LoVo (cell line): ENCODE data around the gene C4orf50.

Experiments used
- DNase-seq: peaks from one replicate; pipeline ENCODE4 v3.0.0-alpha.2; 2016; ENCODE audit warnings: low spot score

C4orf50 gene

DNA sequence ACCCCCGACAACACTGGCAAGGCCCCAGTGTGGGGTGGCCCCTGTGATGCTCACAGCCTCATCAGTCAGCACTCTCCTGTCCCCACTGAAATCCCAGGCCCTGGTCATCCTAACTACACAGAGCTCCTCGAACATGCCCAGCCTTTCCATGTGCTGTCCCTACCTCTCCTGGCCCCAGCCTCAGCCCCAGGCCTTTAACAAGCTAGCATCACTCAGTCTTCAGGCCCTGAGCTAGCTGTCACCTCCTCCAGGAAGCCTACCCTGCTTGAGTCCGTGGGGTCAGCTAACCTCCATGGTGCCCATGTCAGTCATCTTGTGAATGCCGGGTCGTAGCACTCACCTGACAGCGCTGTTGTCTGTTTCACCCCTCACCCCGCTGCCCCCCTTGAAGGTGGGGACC, 25.6 kb upstream of the C4orf50 start:
- no peak for DNase-seq

DNA sequence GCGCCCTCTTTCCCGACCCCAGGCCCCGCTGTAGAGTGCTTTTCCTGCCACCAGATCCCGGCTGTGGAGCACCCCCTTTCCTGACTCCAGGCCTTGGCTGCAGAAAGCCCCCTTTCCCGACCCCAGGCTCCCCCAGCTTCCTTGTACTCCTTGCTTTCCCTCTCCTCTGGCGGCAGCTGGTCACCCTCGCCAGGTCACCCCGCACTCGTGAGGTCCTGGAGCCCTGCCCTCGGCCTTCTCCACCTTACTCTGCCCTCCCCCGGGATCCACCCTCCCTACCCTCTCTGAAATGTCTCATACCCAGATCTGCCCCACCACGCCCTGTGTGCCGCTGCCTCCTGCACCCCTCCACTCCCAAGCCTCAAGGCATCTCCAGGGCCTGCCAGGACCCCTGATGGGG, 25.0 kb upstream of the C4orf50 start:
- no peak for DNase-seq

DNA sequence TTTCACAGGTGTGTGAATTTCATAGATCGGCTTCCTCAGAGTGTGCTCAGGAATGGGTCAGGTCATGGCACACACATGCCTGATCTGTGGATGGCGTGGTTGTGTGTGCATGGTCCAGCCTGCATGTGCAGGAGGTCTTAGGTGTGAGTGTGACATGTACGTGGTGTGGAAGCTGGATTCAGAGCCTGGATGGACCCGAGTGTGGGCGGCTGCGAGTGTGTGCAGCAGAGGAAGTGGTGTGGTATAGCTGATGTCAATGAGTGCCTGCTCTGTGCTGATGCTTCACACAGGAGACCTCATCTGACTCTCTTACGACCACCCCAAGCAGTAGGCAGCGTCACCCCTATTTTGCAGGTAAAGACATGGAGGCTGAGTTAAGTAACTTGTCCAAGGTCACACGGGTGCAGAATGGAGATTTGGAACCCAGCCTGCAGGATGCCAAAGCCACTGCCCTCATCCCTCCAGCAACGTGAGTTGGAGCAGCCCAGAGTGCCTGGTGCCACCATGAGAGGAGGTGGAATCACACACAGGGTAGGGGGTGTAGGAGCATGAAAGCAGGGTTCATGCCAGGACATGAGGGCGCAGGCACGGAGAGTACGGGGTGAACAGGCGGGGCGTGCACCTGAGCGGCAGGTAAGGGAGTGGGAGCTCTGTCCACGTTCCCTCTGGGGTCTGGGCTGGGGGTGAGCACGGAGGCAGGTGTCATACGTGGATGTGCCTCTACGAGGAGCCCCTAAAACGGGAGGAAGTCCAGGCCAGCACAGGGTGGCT, 24.2 kb upstream of the C4orf50 start:
- no peak for DNase-seq

DNA sequence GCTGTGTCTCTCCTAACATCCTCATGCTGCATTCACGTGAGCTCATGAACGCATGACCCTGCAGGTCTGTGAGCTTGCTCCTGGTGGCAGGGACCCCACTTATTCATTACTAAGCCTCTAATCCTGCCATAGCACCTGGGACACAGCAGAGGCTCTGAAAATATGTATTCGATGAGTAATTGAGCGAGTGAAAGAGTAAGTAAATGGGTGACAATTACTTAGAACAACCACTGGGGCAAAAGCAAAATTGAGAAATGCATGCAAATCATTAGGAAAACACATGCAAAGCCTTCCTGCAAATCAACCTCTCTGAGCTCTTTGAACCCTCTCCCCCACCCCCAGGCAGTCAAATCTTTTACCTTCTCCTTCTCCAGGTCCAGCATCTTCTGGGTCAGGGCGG, 23.6 kb upstream of the C4orf50 start:
- DNase-seq, result no peak

DNA sequence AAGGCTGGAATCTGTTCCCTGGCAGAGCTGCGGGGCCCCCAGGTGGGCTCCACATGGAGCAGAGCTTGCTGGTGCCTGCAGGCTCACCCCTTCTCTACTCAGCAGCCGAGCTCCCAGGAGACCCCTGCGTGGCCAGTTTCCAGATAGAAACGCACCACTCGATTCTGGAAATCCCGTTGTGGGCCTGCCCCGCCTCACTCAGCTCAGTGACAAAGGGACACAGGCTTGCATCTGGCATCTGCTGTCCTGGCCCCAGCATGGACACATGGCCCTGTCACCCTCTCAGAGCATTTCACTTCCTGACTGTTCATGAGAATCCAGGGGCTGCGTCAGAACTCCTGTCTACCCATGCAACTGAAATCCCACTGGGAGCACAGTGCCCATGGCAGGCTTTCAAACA, 20.5 kb upstream of the C4orf50 start:
- no peak for DNase-seq

DNA sequence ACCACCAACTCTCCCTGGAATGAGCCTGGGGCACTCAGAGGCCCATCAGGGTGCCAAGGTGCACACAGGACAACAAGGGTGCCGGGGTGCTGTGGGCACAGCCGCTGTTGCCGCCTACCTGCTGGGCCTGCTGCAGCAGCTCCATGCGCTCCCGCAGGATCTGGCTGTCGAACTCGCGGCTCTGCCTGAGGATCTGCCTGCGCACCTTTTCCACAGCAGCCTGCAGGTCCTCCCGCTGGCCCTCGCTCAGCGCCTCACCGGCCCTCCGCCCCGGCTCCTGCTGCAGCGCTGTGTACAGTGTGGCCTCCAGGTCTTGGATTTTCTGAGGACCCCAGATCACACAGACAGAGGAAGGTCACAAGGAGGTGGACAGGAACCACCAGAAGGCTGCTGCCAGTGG, 17.6 kb upstream of the C4orf50 start:
- no peak for DNase-seq

DNA sequence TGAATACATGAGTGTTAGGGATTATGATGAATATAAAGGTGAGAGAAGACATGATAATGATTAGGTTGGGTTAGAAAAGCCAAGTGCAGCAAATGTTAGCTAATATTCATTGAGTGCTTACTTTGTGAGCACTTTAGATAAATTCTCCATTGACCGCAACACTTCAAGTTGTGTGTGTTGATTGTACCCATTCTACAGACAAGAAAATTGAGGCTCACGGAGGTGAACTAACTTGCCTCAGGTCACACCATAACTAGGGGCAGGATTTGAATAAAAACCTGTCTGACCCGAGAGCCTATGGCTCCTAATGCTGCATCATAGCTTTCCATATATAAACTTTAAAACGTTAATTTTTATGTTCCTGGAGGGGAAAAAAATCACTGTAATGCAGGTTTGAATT, 15.2 kb upstream of the C4orf50 start:
- no peak for DNase-seq

DNA sequence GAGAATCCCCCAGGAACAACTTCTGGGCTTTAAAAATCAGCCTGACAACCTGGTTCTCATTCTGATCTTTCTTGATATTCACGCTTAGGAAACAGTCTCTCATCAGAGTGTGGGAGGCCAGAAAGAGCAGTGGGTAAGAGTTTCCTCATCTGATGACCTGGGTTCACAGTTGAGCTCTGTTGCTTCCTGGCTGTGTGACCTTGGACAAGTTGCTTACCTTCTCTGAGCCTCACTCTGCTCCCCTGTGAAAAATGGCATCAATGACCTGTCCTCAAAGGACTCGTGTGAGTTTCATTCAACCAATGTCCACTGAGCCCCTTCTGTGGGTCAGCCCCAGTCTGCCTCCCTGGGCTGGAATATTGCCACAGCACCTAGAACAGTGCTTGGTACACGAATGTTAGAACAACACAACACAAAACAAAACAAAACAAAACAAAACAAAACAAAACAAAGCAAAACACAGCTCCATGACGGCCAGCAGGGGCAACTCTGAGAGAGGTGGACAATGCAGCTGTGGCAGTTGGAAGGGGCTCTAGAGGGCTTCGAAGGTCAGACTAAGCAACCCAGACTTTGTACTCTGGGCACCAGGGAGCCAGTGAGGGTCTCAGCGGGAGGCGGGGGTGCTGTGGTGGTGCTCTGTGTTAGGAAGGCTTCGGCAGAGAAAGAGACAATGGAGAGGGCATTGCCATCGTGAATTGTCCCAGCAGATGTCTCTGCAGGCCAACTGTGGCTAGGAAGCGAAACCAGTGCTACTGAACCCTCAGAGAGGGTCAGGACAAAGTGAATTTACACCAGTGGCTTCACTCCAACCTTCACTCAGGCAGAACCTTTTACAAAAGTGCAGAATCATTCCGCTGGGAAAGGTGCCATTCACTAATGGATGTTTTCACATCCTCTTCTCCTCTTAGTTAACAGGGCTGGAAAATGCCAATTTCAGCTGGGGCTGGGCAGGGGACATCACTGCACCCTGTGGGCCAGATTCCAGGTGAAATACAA, 14.3 kb upstream of the C4orf50 start:
- no peak for DNase-seq

DNA sequence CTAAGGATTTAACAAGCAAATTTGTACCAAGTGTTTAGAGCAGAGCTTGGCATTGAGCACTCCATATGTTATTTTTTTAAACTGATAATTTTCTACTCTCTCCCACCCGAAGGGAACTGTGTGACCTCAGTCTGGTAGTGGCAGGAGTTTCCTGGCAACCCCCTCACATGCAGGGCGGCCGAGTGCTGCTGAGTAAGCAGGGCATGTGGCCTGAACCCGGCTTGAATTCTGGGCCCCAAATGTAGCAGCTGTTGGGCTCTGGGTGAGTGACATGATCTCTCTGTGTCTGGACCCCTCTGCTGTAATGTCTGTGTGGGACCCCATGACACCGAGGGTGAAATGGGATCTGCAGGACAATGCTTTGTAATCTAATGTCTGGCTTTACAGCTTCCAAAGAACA, 13.6 kb upstream of the C4orf50 start:
- DNase-seq, result no peak

DNA sequence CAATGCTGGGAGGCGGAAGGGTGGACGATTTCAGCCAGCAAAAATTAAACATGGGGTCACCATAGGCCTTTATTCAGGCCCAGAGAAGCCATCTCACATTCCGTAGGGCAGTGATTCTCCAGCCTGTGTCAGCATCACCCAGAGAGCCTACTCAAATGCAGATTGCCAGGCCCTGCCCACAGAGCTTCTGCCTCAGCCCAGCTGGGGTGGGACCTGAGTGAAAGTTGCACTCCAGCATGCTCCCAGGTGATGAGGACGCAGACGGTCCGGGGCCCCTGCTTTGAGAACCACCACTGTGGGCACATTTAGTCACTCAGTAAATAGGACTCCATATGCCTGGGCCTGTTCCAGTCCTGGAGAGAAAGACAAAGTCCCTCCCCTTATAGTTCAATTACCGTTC, 12.4 kb upstream of the C4orf50 start:
- DNase-seq, result no peak

DNA sequence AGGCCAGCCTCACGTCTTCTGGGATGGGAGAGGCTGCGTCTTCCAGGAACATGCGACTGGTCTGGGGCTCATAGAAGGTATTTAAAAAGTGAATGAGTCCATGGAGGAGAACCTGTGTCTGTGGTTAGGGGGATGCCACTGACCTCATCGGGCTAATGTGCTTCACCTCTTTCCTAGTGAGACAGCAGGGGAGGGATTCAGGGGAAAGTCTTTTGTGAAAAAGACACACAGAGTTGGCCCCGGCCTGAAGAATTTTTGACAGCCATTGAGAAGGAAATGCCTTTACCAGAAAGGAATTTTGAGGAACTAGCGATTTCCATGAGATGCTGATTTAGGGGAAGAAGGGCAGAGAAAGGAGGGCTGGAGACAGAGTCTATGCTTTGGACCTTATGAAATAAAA, 11.0 kb upstream of the C4orf50 start:
- DNase-seq, result no peak

DNA sequence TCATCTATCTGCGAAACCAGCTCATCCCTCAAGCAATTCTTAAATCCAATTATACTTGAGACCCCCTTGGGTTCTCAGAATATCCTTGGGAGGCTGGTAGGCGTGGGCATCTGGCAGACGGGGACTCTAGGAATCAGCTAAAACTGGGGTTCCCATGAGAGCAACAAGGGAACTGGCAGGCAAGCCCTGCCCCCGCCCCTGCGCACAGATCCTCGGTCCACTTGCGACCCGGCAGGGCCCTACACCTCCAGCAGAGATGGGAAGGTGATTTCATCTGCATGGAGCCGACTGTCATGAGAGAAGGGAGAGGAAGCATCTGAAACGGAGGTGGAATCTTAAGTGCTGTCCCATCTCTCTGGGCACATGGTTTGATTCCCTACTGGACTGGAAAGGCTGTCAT, 9.9 kb upstream of the C4orf50 start:
- DNase-seq, result no peak

DNA sequence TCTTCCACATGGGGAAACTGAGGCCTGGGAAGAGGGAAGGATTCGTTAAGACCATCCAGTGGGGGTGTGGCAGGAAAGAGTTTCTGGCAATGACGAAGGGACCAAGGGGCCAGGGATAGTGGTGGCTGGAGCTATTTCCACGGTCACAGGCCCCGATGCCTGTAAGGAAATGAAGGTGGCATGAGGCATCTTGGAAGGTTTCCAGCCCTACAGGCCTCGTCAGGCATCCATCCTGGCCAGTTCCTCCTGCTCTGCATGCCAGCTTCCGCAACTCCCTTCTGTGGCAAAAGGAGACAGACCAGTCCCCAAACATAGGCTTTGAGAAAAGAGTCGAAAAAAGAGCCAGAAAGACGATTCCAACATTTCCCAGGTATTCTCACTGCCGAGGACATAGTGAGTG, 9.2 kb upstream of the C4orf50 start:
- no peak for DNase-seq

DNA sequence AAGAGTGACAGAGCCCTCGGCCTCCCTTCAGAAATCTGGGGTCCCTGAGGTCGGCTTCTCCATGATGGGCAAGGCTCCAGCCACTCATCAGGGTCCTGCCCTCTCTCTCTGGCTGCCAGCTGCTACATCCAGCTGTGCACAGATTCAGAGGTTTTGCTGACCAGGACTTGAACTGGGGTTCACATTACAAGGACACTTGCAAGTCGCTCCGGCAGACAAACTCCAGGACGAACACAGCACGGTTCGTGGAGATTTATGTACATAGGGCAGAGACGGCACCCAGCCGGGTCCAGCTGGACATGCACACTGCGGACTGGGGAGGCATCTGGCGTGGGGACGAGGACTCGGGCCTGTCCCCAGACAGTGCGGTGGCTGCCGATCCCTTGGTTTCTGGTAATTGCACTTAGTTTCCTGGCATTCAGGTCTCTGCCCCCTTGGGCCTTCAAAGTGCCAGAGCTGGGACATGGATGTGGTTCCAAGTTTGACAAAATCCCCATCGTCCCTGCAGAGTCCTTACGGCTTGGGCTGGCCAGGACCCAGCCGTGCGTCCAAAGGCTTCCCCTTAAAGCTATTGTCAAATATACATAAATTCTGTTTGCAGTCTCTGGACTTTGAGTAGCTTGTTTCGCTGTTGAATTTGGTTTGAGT, 6.2 kb upstream of the C4orf50 start:
- no peak for DNase-seq

DNA sequence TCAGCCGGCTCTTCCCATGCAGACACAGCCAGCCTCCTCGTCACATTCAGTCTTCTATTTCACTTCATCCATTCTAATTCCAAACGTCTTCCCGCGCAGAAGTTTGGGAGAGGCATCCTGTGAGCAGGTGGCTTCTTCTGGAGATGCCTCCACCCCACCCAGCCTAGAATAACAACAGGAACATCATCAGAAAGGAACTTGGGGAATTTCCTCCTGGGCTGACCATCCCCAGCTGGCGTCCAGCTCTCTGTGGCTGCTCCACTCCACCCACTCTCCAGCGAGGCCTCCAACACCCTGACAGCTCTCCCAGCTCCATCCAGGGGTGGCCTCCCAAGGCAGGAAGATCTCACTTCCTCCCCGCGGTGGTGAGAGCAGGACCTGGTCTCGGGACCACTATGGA, 5.5 kb upstream of the C4orf50 start:
- no peak for DNase-seq

DNA sequence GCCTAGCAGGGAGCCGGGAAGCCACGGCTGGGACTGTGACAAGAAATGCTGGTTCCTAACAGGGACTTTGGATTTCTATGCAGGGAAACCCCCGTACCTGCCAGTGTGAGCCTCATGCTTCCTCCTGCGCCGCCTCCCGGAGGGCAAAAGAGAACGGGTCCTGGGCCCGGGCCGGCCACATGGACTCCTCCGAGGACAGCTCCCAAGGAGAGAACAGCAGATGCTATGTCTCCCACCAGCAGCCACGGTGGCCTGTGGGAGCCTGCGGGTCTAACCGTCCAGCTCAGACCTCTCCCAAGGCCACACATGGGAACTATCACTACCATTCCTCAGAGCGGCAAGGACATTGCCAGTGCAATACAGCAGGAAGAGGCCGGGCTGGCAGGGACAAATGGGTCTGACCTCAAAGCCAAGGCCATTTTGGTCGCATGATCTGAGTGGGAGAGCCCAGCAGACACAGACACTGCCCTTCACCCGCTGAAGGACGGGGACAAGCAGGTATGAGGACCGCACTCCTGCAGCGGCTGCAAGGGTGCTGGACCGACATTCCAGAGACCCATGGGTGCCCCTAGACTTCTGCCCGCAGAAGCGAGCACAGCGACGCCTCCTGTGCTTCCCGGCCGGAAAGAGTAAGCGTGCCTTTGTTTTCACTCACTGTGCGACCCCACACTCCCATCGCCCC, 4.5 kb upstream of the C4orf50 start:
- no peak for DNase-seq

DNA sequence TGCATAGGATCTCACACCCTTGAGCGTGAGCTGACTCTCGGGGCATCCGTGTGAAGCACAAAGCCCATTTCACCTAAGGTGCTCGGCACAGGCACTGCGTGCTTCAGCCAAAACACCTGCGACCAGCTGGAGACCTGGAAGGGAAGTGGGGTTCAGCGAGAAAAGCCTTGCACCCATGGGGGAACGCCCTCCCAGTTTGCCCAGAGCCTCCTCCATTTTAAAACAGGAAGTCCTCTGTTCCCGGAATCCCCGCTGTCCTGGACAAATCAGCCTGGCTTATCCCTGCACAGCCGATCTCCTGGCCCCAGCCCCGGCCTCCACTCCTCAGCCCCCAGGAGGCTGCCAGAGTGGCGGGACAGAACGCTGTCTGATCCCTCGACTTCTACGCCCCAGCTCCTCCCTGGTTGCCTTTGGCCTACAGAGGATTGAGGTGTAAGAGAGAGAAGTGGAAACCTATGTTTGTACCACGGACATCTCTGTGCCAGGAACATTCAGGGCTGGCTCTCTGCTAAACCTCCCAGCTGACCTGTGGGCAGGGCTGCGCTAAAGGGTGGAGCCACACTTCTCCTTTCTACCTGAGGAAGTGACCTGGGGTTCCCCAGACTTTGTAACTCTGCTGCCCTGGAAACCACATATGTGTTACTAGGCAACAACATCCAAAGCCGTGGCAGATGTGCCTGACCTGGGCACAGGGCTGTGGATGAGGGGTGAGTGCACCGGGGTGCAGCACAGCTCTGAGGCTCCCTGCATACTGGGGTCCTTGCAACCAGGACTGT, 3.8 kb upstream of the C4orf50 start:
- DNase-seq, result no peak

DNA sequence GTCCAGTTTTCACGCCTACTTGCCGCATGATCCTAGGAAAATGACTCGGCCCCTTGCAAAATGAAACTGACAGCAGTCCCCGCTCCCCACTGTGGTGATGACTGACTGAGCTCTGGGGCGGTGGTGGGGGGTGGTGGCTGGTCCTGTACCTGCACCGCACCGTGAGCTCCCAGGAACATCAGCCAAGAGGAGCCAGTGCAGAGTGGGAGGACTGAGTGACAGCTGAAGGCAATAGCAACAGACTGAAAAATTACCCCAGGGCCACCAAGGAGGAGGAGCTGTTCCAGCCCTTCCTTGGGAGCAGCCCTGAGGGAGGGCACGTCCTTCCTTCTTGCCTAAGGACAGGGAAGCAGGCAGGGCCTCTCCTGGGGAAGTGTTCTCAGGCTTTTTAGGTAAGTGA, 2.4 kb upstream of the C4orf50 start:
- no peak for DNase-seq

DNA sequence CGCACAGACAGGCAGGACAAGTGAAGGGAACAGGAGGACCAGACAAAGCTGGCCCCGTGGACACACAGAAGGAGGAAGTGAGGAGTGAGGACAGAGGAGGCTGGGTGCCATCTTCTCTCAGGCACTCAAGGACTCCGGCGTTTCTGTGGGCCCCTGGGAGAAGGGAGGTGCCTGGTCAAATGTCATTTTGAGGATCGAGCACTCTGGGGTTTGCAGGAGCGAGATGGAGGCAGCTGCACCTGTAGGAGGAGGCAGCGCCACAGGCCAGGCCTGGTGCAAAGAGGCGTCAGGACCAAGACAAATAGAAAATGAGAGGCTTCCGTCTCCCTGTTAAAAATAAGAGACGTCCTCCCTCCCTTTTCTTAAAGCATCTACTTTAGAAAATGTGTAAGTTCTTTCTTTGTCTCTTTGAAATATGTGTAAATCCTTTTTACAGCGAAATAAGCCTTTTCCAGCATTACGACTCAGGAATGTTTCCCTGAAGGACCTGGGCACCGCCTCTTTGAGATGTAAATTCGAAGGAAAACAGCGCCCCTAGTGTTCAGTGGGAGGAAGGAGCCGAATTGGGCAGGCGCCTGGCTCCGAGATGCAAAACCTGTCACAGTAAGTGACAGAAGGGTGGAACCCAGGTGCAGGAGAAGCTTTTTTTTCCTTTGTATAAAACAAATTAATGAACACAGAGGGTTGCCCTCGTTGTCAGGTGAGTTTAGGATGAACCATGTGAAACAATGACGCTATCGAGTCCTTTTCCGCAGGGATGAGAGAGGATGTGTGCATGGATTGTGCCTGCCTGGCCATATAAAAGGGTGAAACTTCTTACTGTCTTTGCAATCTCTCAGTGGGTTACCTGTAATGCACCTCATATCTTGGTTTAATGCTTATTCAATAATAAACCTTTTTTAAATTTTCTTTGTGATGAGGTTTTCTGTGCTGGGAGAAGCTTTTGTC, 1.4 kb upstream of the C4orf50 start:
- peak; percentile 72 for DNase-seq

DNA sequence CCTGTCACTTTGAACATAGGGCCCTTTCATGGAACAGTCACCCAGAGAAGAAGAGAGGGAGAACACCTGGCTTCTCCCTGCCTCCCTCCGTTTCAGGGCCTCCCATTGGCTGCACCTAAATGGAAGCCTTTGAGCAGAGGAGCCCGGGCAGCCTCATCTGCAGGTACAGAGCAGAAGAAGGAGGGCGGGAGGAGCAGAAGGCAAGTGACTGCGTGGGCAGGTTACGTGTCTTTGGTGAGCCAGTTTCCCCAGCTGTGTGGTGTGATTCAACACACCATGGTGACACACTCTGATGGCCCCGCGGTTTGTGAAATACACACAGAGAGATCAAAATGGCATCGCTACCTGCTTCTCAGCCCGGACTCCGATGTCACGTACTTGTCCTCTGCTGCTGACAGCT, 431 bp downstream of the C4orf50 start:
- DNase-seq, result no peak
